Ishikawa (cell line): Measurements from ENCODE around the gene ARSI.

Experiments used
- CEBPB ChIP-seq: IDR thresholded peaks from 2 replicates; pipeline ENCODE4 v1.6.1; 2012
- CREB1 ChIP-seq: IDR thresholded peaks from 2 replicates; pipeline ENCODE4 v1.6.1; 2012; ENCODE audit warnings: low read depth
- EGR1 ChIP-seq: IDR thresholded peaks from 2 replicates; pipeline ENCODE4 v1.6.1; 2012
- EP300 ChIP-seq: IDR thresholded peaks from 2 replicates; pipeline ENCODE4 v1.6.1; 2012; ENCODE audit warnings: borderline replicate concordance
- FOXM1 ChIP-seq: IDR thresholded peaks from 2 replicates; pipeline ENCODE4 v1.6.1; 2012; ENCODE audit warnings: low read depth, borderline replicate concordance
- NFIC ChIP-seq: IDR thresholded peaks from 2 replicates; pipeline ENCODE4 v1.6.1; 2012
- RAD21 ChIP-seq: IDR thresholded peaks from 2 replicates; pipeline ENCODE4 v1.6.1; 2012; ENCODE audit warnings: low read depth
- TAF1 ChIP-seq: IDR thresholded peaks from 2 replicates; pipeline ENCODE4 v1.6.1; 2012; ENCODE audit warnings: low read depth, mild to moderate bottlenecking
- TCF12 ChIP-seq: IDR thresholded peaks from 2 replicates; pipeline ENCODE4 v1.6.1; 2012; ENCODE audit warnings: low read depth
- TEAD4 ChIP-seq: IDR thresholded peaks from 2 replicates; pipeline ENCODE4 v1.6.1; 2012
- YY1 ChIP-seq: IDR thresholded peaks from 2 replicates; pipeline ENCODE4 v1.6.1; 2012; ENCODE audit warnings: low read depth
- ZBTB7A ChIP-seq: IDR thresholded peaks from 2 replicates; pipeline ENCODE4 v1.6.1; 2012; ENCODE audit warnings: low read depth
- TF ChIP-seq, protein P1 (sequence below): IDR thresholded peaks from 2 replicates; pipeline ENCODE4 v1.6.1; 2012; ENCODE audit warnings: low read depth, mild to moderate bottlenecking
- TF ChIP-seq, protein P2 (sequence below): IDR thresholded peaks from 2 replicates; pipeline ENCODE4 v1.6.1; 2012
- TF ChIP-seq, protein P3 (sequence below): IDR thresholded peaks from 2 replicates; pipeline ENCODE4 v1.6.1; 2012

The ARSI gene

DNA sequence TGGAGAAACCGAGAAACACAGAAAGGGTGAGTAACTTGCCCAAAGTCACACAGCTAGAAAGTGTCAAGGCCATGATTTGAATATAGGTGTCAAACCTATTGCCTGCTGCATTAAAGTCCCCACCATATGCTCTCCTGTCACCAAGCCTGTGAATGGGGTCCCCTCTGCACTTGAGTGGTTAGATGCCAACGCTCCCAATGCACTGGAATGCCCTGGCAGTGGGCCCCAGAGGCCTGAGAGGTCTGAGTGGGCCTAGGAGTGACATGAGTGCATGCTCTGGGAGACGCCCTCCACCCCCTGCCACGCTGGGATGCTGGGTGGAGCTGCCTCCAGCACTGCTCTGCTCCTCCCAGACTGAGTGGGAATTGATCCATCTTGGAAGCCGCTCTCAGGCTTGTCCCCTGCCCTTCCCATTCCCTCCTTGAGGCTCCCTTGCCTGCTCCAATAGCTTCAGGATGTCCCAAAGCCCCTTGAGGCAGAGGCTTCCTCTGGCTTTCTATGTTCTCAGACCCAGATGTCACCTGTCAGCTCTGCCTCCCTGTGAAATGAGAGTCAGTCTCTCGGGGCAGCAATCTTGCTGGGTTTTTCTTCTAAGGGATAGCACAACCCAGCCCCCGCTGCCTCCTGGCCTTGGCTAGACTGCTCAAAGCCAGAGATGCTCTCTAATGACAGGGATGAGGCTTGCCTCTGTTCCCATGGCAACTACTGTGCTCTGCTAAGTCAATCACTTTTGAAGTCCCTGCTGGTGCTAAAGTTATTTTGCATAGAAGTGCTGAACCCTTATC lies 6.6 kb upstream of the ARSI start:
- TF ChIP-seq FOXM1 (no peak), TCF12 (no peak), TEAD4 (no peak), ZBTB7A (no peak), CEBPB (no peak)

DNA sequence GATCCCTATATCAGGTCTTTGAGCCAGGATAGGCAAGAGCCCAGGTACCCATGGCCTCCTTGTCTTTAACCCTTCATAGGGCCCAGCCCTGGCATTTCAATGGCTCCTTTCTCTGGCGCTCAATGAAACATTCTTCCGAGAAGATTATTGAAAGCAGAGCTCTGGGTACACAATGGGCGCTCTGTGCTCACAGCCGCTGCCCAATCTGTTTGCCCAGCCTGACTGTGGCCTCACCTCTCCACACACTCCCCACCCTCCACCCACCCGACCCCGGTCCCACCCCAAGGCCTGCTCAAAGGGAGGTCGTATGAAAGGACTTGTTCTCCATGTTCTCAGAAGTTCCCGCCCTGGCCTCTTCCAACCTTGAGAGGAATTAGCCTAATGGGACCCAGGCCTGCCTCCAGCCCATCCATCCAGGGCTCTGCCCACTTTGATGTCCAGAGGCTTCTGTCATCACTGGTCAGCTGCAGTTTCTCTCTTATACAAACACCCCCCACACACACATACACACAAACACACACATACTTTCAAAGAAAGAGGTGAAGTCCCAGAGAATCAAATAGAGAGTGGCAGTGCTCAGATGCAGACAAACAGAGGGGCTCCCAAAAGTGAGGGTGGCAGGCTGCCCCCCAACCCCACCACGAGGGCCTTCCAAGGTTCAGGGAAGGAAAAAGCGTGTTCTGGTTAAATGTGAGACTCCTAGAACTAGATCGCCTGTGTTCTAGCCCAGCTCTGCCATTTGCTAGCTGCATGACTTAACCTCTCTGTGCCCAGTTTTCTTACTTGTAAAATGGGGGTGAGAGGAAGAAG lies 5.1 kb upstream of the ARSI start:
- TF ChIP-seq, protein P1, sequence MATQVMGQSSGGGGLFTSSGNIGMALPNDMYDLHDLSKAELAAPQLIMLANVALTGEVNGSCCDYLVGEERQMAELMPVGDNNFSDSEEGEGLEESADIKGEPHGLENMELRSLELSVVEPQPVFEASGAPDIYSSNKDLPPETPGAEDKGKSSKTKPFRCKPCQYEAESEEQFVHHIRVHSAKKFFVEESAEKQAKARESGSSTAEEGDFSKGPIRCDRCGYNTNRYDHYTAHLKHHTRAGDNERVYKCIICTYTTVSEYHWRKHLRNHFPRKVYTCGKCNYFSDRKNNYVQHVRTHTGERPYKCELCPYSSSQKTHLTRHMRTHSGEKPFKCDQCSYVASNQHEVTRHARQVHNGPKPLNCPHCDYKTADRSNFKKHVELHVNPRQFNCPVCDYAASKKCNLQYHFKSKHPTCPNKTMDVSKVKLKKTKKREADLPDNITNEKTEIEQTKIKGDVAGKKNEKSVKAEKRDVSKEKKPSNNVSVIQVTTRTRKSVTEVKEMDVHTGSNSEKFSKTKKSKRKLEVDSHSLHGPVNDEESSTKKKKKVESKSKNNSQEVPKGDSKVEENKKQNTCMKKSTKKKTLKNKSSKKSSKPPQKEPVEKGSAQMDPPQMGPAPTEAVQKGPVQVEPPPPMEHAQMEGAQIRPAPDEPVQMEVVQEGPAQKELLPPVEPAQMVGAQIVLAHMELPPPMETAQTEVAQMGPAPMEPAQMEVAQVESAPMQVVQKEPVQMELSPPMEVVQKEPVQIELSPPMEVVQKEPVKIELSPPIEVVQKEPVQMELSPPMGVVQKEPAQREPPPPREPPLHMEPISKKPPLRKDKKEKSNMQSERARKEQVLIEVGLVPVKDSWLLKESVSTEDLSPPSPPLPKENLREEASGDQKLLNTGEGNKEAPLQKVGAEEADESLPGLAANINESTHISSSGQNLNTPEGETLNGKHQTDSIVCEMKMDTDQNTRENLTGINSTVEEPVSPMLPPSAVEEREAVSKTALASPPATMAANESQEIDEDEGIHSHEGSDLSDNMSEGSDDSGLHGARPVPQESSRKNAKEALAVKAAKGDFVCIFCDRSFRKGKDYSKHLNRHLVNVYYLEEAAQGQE: no peak
- no peak for TF ChIP-seq EGR1

DNA sequence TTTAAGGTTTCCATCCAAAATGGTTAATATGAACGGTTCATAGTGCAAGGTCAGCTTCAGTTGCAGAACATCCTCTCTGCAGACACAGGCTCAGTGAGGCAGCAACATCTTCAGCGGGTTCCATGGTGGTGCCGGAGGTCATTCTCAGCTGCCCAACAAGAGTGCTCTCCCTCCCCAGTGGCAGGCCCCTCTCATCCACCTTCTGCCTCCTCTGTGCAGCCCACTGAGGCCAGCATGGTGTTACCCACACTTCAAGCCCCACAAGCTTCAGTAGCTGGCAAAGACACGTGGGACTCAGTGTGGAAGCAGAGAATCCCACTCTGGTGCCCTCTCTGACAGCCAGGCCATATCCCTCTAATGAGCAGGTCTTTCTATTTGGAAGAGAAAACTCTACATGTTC lies 4.1 kb upstream of the ARSI start:
- no peak for TF ChIP-seq NFIC
- TF ChIP-seq, protein P1: no peak
- TF ChIP-seq EP300: no peak
- TF ChIP-seq TEAD4: no peak
- no peak for TF ChIP-seq RAD21
- TF ChIP-seq, protein P2, sequence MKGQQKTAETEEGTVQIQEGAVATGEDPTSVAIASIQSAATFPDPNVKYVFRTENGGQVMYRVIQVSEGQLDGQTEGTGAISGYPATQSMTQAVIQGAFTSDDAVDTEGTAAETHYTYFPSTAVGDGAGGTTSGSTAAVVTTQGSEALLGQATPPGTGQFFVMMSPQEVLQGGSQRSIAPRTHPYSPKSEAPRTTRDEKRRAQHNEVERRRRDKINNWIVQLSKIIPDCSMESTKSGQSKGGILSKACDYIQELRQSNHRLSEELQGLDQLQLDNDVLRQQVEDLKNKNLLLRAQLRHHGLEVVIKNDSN: no peak
- no peak for TF ChIP-seq CREB1
- no peak for TF ChIP-seq FOXM1
- TF ChIP-seq, protein P3, sequence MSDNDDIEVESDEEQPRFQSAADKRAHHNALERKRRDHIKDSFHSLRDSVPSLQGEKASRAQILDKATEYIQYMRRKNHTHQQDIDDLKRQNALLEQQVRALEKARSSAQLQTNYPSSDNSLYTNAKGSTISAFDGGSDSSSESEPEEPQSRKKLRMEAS: no peak
- no peak for TF ChIP-seq TAF1
- no peak for TF ChIP-seq YY1

DNA sequence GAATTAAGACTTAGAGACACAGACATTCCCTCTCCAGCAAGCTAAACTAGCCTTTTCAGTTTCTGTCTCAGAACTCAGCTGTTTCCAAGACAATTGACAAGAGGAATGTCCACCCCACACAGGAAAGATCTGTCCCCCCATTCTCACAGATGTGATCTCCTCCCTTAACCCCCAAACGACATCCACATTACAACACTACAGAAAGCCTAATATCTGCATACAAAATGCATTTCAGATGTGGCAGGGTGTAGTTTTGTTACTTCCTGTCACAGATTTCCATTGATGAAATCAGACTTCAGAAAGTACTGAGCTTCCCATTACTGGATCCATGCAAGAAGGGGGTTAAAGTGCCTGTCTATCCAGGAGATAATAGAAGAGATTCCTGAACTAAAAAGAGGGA lies 2.9 kb upstream of the ARSI start:
- TF ChIP-seq CEBPB: no peak
- no peak for TF ChIP-seq ZBTB7A
- no peak for TF ChIP-seq TEAD4
- TF ChIP-seq, protein P1: no peak
- TF ChIP-seq EP300: no peak

DNA sequence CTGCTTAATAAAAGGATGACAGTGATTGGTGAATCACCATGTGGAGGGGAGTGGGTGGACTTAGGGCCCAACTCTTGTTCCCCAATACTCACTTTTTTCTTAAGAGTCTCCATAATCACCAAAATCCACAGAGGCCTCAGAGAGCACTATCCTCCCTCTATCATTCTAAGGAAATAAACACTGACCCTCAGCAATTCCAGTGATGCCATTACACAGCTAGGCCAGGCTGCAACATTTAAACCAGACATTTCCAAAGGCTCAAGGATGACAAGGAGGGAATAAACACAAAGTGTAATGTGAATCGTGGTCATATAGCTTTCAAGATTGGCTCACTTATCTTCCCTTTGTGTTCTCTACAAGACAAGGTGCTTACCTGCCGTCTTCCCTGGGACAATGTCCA lies 2.4 kb upstream of the ARSI start:
- TF ChIP-seq EGR1 (no peak), TCF12 (no peak), EP300 (no peak), CREB1 (no peak)
- TF ChIP-seq, protein P1: no peak
